Activated CD4-positive, alpha-beta T cell treated with anti-CD3 and anti-CD28 coated beads, Interleukin-2, amount 10 ng/mL, durations not matched to agents 7 days and 5 days (primary cell): ENCODE measurements around the gene TMEM219. TPM values are rescaled to one million over a fixed set of nuclear protein-coding genes. Genes with fewer than 3 reads are reported as not detected.

Experiments used
- CTCF ChIA-PET: fragments of 350-600 bp; sonication (Branson Sonifier 250); formaldehyde crosslinking; loops from one replicate; lab custom pipeline; 2021; ENCODE audit warnings: antibody characterized with exemption; lab: Charles Lee
- POLR2A ChIA-PET: fragments of 350-600 bp; sonication (Branson Sonifier 250); formaldehyde crosslinking; loops from one replicate; lab custom pipeline; 2021; ENCODE audit warnings: antibody characterized with exemption; lab: Charles Lee
- DNase-seq: peaks from one replicate; pipeline ENCODE4 v3.0.0-alpha.2; 2020
- H3K27ac Mint-ChIP-seq: one replicate; pipeline ENCODE4 v1.8.0; 2021; ENCODE audit warnings: mild to moderate bottlenecking, moderate library complexity, mixed read lengths
- H3K27me3 Mint-ChIP-seq: one replicate; pipeline ENCODE4 v1.8.0; 2021; ENCODE audit warnings: mixed read lengths
- H3K36me3 Mint-ChIP-seq: one replicate; pipeline ENCODE4 v1.8.0; 2021; ENCODE audit warnings: low read depth, mixed read lengths
- H3K4me1 Mint-ChIP-seq: one replicate; pipeline ENCODE4 v1.8.0; 2021; ENCODE audit warnings: mixed read lengths
- H3K4me3 Mint-ChIP-seq: one replicate; pipeline ENCODE4 v1.8.0; 2021; ENCODE audit warnings: mild to moderate bottlenecking, moderate library complexity, mixed read lengths
- H3K9me3 Mint-ChIP-seq: one replicate; pipeline ENCODE4 v1.8.0; 2021; ENCODE audit warnings: mixed read lengths
- total RNA-seq, 2 experiments: library from RNA; stranded (reverse); gene quantifications; one replicate each; pipeline ENCODE4 v1.2.3, GENCODE V29; 2021

TMEM219 gene
- total RNA-seq, 2 experiments from 2014 or later, result 57.8 to 60.5 TPM

DNA sequence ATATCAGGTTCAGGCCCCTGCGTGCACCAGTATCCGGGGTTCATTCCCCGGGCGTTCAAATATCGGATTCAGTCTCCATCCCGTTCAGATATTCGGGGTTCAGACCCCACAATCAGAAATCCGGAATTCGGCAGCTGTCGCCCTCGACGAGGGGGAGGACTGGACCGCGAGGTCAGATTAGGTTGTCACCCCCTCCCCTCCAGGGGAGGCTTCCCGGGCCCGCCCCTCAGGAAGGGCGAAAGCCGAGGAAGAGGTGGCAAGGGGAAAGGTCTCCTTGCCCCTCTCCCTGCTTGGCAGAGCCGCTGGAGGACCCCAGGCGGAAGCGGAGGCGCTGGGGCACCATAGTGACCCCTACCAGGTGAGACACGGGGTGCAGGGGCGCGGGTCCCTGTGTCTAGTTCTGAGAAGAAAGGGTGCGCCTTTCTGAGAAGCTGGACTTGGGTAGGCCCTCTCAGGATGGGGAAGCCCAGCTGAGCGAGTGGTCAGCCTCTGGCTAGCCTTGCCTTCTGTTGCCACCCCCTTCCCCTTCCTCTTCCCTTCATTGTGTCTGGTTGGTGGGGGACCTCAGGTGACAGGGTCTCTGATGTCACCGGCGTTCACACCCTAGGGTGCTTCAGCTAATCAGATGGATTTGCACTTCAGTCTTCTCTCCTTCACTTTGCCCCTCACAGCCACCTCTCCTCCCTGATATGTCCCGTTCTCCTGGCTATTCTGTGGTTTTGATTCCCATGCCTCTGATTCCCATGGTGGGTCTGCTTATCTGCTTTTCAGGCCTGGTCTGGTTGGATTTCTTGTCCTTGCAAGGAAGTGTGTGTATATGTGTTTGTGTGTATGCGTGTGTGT lies 12.6 kb downstream of the TMEM219 start:
- no peaks in the 10 kb centered on the region for H3K27me3 Mint-ChIP-seq
- peak; percentile 26 for DNase-seq
- peaks cover 22% of the 10 kb centered on the region for H3K36me3 Mint-ChIP-seq

DNA sequence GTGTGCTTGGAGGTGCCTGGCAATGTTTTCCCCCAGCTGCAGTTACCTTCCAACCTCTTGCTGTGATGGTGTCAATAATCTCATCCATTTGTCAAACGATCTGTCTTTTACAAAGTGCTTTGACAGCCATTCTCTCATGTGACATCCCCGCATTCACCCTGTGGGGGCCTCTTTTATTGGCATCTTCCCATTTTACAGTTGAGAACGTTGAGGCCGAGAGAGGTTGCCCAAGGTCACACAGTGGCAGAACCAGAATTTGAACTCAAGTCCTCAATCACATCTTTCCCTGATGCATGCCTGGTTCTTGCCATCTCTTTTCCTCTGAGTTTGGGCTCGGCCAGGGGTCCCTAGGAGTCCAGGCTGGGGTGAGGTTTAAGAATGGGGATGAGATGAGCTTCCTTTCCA lies 13.3 kb downstream of the TMEM219 start:
- DNase-seq, result no peak
- H3K27me3 Mint-ChIP-seq, result no peaks in the 10 kb centered on the region
- CTCF ChIA-PET, result interaction anchor here (0.9 to 1.7 kb wide), 6 partner anchors 14 to 190 kb away, joined by 3 to 5 read pairs (median 3); partner anchors contain the start of gene TMEM219
- POLR2A ChIA-PET, result interaction anchor here (0.6 kb wide), 1 partner anchor 29 kb away, joined by 3 read pairs; no protein-coding TSS in a partner anchor
- H3K4me3 Mint-ChIP-seq, result peak overlapping the region; percentile 87
- peaks cover 35% of the 10 kb centered on the region for H3K4me1 Mint-ChIP-seq
- peaks cover 25% of the 10 kb centered on the region for H3K36me3 Mint-ChIP-seq
- peaks cover 4% of the 10 kb centered on the region for H3K9me3 Mint-ChIP-seq
- H3K27ac Mint-ChIP-seq, result peak overlapping the region; percentile 82

More for the DNA sequence above, 12.6 kb downstream of the TMEM219 start:
- Mint-ChIP-seq H3K4me1 (peaks cover 35% of the 10 kb centered on the region), H3K27ac (peak overlapping the region; percentile 82), H3K4me3 (peak overlapping the region; percentile 87), H3K9me3 (peaks cover 4% of the 10 kb centered on the region)
- CTCF ChIA-PET, result interaction anchor here (1.0 to 3.2 kb wide), 9 partner anchors 11 to 283 kb away, joined by 3 to 26 read pairs (median 3); partner anchors contain the start of gene TMEM219
- POLR2A ChIA-PET, result interaction anchor here (0.6 kb wide), 1 partner anchor 29 kb away, joined by 3 read pairs; no protein-coding TSS in a partner anchor

DNA sequence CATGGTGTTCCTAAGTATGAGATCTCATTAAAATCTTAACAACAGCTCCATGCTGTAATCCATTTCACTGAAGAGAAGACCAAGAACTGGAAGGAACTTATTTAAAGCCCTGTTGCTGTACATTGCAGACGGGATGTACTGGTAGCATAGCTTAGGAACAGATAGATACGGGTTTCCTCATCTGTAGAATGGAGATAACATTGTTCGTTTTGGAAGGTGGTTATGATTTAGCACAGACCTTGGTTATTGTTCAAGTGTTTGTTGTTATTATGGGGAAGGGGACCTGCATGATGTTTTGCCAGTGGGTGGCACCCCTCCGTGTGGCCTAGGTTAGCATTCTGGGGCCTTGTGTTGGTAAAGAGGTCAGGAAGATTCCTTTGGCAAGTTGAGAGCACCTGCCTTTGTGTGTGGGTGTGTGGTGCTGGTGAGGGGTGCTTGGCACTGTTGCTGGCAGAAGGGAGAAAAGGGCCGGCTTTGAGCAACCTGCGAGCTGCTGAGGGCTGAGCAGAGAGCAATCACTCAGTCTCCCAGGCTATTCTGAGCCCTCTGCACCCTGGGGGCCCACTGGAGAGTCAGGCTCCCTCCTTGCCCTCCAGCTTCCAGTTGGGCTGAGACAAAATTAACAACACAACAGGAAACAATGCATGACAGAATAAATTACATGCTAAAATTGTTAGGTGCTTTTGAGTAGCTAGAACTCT lies 14.1 kb downstream of the TMEM219 start:
- H3K9me3 Mint-ChIP-seq, result peaks cover 4% of the 10 kb centered on the region
- ChIA-PET CTCF (interaction anchor here (0.8 to 1.7 kb wide), 4 partner anchors 15 to 191 kb away, joined by 3 to 5 read pairs (median 3); partner anchors contain the start of gene TMEM219), POLR2A (no interaction called here)
- H3K27ac Mint-ChIP-seq, result peak overlapping the region; percentile 47
- peaks cover 35% of the 10 kb centered on the region for H3K4me1 Mint-ChIP-seq
- peaks cover 31% of the 10 kb centered on the region for H3K36me3 Mint-ChIP-seq
- no peaks in the 10 kb centered on the region for H3K27me3 Mint-ChIP-seq
- DNase-seq, result no peak
- H3K4me3 Mint-ChIP-seq, result peak overlapping the region; percentile 87

DNA sequence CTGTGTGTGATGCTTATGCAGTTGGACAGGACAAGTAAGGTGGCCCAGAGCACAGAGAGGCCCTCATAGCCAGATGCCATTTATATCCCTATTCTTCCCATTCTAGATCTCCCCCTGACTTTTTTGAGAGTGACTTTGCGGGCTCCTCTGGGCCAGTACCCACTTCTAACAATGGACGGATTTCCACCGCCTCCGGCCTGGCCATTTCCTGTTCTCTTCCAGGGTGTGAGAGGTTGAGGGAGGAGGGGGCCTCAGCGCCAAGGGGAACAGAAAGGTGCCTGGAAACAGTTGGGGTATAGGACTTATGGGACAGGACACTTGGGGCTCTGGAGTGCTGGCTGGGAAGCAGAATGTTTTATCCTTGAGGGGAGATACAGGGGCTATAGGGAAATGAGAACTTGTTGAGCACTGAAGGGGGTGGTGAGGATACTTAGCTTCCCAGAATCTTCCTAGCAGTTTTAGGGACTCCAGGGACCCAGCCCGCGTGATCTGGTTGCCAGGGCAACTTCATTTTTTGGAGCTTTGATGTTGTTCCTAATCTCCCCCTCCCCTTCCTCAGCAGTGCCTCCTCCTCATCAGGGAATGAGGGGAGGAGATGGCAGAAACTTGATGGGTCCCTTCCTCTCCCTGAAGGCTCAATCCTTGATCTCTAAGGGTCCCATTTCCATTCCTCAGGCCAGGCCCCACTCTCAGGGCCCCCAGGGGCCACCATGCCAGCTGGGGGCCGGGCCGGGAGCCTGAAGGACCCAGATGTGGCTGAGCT lies 15.4 kb downstream of the TMEM219 start:
- H3K27ac Mint-ChIP-seq, result no peak overlapping the region
- peaks cover 4% of the 10 kb centered on the region for H3K9me3 Mint-ChIP-seq
- H3K36me3 Mint-ChIP-seq, result peaks cover 30% of the 10 kb centered on the region
- CTCF ChIA-PET, result interaction anchor here (0.8 to 1.3 kb wide), 3 partner anchors 11 to 128 kb away, joined by 3 read pairs; no protein-coding TSS in a partner anchor
- H3K4me1 Mint-ChIP-seq, result peaks cover 35% of the 10 kb centered on the region
- no peak for DNase-seq
- POLR2A ChIA-PET, result no interaction called here
- H3K4me3 Mint-ChIP-seq, result no peak overlapping the region
- no peaks in the 10 kb centered on the region for H3K27me3 Mint-ChIP-seq

DNA sequence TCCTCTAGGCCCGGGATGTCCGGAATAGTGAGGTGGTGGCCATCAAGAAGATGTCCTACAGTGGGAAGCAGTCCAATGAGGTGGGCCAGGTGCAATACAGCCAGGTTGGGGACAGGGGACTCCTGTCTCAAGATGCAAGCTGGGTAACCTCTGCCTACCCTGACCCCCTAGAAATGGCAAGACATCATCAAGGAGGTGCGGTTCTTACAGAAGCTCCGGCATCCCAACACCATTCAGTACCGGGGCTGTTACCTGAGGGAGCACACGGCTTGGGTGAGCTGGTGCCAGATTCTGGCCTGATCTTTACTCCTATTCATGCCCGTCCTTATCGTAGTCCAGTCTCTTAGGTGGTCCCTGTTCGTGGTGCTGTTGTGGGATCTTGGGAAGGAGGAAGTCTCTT lies 16.2 kb downstream of the TMEM219 start:
- peaks cover 33% of the 10 kb centered on the region for H3K36me3 Mint-ChIP-seq
- ChIA-PET POLR2A (no interaction called here), CTCF (interaction anchor here (0.8 to 1.3 kb wide), 3 partner anchors 11 to 129 kb away, joined by 3 read pairs; partner anchors contain the start of gene TMEM219)
- H3K27ac Mint-ChIP-seq, result no peak overlapping the region
- DNase-seq, result no peak
- peaks cover 4% of the 10 kb centered on the region for H3K9me3 Mint-ChIP-seq
- peaks cover 31% of the 10 kb centered on the region for H3K4me1 Mint-ChIP-seq
- H3K4me3 Mint-ChIP-seq, result no peak overlapping the region
- no peaks in the 10 kb centered on the region for H3K27me3 Mint-ChIP-seq

DNA sequence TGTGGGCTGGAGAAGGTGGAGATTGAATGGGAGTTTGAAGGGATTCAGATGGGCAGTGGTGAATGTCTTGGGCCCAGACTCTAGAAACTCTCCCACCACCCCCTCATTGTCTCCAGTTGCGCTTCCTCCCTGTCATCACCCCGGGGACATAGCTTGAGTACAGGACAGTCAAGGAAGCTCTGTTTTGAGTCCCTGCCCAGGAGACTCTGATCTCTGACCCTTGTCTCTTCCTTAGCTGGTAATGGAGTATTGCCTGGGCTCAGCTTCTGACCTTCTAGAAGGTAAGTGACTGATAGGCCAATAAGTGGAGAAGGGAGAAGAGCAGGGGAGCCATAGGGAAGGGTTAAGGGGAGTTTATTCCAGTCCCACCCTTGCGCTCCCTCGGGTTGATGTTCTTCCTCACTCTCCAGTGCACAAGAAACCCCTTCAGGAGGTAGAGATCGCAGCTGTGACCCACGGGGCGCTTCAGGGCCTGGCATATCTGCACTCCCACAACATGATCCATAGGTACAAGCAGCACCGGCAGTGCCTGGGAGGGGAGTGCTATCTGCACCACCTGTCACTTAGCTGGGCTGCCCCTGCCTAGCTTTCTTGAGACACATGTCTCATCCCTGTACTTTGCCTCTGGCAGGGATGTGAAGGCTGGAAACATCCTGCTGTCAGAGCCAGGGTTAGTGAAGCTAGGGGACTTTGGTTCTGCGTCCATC lies 16.8 kb downstream of the TMEM219 start:
- peaks cover 33% of the 10 kb centered on the region for H3K36me3 Mint-ChIP-seq
- CTCF ChIA-PET, result interaction anchor here (1.2 to 1.3 kb wide), 2 partner anchors 10 to 17 kb away, joined by 3 to 5 read pairs; partner anchors contain the start of gene TMEM219
- no peak overlapping the region for H3K4me3 Mint-ChIP-seq
- POLR2A ChIA-PET, result no interaction called here
- peaks cover 26% of the 10 kb centered on the region for H3K4me1 Mint-ChIP-seq
- H3K27me3 Mint-ChIP-seq, result no peaks in the 10 kb centered on the region
- no peaks in the 10 kb centered on the region for H3K9me3 Mint-ChIP-seq
- no peak overlapping the region for H3K27ac Mint-ChIP-seq
- no peak for DNase-seq

DNA sequence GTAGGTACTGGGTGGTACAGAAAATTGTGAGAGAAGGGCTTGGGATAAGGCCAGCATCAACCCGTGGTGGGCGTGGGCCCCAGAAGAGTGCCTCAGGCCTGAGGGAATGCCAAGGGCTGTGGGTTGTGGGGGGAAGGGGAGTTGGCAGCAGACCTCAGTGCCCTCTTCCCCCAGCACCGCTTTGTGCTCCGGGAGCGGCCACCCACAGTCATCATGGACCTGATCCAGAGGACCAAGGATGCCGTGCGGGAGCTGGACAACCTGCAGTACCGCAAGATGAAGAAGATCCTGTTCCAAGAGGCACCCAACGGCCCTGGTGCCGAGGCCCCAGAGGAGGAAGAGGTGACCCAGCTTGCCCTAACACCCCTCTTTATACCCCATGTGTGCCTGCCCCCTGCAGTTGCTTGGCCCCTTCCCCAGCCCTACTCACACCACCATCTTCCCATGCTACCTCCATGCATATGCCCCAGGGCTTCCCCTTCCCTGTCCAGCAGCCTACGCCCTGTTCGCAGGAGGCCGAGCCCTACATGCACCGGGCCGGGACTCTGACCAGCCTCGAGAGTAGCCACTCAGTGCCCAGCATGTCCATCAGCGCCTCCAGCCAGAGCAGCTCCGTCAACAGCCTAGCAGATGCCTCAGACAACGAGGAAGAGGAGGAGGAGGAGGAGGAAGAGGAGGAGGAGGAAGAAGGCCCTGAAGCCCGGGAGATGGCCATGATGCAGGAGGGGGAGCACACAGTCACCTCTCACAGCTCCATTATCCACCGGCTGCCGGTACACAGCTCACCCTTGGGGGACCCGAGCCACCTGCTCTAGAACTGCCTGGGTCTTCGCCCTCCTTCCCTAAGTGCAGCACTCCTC lies 20.9 kb downstream of the TMEM219 start:
- no peaks in the 10 kb centered on the region for H3K27me3 Mint-ChIP-seq
- H3K4me1 Mint-ChIP-seq, result no peaks in the 10 kb centered on the region
- H3K4me3 Mint-ChIP-seq, result no peak overlapping the region
- ChIA-PET POLR2A (no interaction called here), CTCF (interaction anchor here (0.9 to 1.3 kb wide), 3 partner anchors 9 to 11 kb away, joined by 3 to 4 read pairs (median 4); partner anchors contain the start of gene TAOK2)
- DNase-seq, result no peak
- peaks cover 52% of the 10 kb centered on the region for H3K36me3 Mint-ChIP-seq
- no peak overlapping the region for H3K27ac Mint-ChIP-seq
- H3K9me3 Mint-ChIP-seq, result no peaks in the 10 kb centered on the region

DNA sequence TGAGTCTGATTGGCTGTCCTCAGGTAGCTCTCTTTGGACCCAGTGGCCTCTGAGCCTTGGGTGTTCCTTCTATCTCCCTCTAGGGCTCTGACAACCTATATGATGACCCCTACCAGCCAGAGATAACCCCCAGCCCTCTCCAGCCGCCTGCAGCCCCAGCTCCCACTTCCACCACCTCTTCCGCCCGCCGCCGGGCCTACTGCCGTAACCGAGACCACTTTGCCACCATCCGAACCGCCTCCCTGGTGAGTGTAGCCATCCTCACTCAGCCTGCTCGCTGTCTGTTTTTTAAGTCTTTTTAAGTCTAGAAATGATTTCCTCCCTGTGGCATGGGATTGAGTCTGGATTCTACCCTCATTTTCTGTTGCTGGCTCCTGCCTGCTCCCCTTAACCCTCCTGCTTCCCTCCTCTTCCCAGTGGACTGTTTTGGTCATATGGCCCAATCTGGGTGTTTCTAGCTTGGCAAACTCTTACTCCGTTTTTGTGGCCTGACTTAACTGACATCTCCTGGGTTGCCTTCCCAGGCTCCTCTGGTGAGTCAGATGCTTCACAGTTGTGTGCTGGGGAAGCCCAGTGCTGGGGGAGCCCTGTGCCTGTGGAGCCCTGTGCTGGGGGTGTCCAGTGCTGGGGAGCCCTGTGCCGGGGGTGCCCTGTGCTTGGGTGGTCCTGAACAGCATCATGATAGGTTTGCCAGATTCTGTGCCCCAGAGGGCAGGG lies 21.7 kb downstream of the TMEM219 start:
- CTCF ChIA-PET, result interaction anchor here (0.9 to 1.3 kb wide), 2 partner anchors 10 kb away, joined by 3 to 4 read pairs; partner anchors contain the start of gene TAOK2
- no peak overlapping the region for H3K27ac Mint-ChIP-seq
- POLR2A ChIA-PET, result no interaction called here
- peaks cover 52% of the 10 kb centered on the region for H3K36me3 Mint-ChIP-seq
- H3K4me1 Mint-ChIP-seq, result no peaks in the 10 kb centered on the region
- no peaks in the 10 kb centered on the region for H3K9me3 Mint-ChIP-seq
- no peak for DNase-seq
- no peak overlapping the region for H3K4me3 Mint-ChIP-seq
- H3K27me3 Mint-ChIP-seq, result no peaks in the 10 kb centered on the region

DNA sequence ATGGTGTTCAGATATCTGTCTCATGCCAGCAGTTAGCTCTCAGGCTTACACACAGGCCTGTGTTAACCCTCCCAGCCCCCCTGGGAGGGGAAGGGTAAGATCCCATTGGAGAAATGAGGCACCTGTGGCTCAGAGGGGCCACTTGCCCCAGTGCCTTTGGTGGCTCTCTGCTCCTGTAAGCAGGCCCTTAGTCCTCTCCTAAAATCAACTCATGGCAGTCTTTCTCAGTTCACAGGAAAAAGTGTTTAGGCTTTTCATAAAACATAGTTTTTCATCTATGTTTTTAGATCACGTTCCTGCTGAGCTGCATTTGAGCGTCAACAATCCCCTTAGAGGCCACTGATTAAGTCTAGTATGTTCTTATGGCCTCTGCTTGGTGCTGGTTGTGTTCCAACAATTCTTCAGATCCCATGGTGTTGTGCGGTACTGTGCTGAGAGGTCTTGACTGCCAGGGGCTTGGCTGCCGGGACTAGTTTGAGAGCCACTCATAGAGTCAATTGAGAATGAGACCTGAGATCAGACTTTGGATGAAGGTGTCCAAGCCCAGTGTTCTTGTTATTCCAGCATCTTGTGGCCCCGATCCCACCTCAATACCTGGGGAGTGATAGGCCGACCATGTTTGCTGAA lies 22.4 kb downstream of the TMEM219 start:
- Mint-ChIP-seq H3K4me3 (no peak overlapping the region), H3K27ac (no peak overlapping the region), H3K36me3 (peaks cover 56% of the 10 kb centered on the region), H3K9me3 (no peaks in the 10 kb centered on the region), H3K4me1 (no peaks in the 10 kb centered on the region), H3K27me3 (no peaks in the 10 kb centered on the region)
- POLR2A ChIA-PET, result no interaction called here
- CTCF ChIA-PET, result no interaction called here
- no peak for DNase-seq

DNA sequence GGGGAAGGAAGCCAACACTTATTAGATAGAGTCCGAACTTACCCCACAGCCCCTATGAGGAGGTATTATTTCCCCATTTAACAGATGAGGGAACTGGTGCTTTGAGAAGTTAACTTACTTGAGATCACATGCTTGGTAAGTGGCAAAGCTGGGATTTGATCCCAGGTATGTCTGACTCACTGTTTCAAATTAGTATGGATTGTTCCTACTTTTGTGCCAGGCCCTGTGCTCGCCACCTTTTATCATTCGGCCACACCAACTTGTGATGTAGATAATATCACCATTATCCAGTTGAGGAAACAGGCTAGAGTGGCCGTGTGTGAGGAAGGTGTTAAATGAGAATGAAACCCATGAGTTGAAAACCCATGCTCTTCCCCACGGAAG lies 22.9 kb downstream of the TMEM219 start:
- Mint-ChIP-seq H3K27me3 (no peaks in the 10 kb centered on the region), H3K9me3 (no peaks in the 10 kb centered on the region), H3K4me1 (no peaks in the 10 kb centered on the region), H3K4me3 (no peak overlapping the region), H3K27ac (no peak overlapping the region), H3K36me3 (peaks cover 54% of the 10 kb centered on the region)
- DNase-seq, result no peak
- ChIA-PET POLR2A (no interaction called here), CTCF (interaction anchor here (1.1 to 1.8 kb wide), 3 partner anchors 11 to 47 kb away, joined by 3 to 9 read pairs (median 3); partner anchors contain the start of genes TAOK2 and TMEM219)
